SH-SY5Y (cell line): Measurements from ENCODE around the gene GYG1.

ENCODE experiments used
- GATA2 ChIP-seq: IDR thresholded peaks from 2 replicates; pipeline ENCODE4 v1.6.1; 2011; ENCODE audit warnings: mild to moderate bottlenecking, low read depth, low read length
- GATA3 ChIP-seq: IDR thresholded peaks from 2 replicates; pipeline ENCODE4 v1.6.1; 2011; ENCODE audit warnings: low read depth, mild to moderate bottlenecking, low read length, moderate library complexity

DNA sequence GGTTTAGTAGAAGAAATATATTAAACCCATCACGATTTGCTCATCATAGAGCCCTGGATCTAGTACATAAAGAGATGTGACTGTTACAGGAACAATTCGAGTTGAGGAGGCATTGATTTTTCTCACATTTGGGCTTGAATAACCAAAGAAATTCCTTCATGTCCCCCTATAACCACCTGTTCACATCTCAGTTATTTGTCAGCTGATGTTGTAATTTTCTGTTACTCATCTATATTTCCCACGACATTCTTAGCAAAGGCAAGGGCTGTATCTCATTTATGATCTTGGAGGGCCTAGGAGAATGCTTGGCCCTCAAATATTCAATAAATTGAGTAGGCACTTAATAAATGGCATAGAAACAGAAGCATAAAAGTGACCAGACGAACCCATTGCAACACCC, 36.4 kb upstream of the GYG1 start:
- no peak for TF ChIP-seq GATA2
- TF ChIP-seq GATA3: no peak
